Measurements from ENCODE around the gene SIN3A. TPM values are rescaled to one million over a fixed set of nuclear protein-coding genes. Genes with fewer than 3 reads are reported as not detected.

SIN3A gene
- total RNA-seq, 1 donor from 2014 or later = 65.2 TPM

DNA sequence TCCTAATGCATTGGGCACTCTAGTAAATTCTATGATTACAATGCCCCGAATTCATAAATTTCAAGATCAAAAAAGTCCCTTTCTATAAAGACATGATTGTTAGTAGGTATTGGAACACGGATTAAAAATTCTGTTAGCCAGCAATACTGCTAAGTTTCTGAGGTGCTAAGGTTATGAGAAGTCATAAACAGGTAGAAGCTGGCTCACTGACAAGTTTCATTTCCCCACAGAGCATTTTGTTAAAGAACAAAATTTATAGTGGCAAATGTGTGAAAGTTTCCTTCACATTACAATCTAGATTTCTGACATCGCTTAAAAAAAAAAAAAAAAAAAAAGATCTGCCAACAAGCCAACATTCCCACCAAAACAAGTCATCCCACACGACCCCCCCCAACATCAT, 70.7 kb downstream of the SIN3A start:
- no peaks in the 10 kb centered on the region for H3K4me1 Mint-ChIP-seq (ENCODE audit: unreplicated experiment)
- H3K27ac Mint-ChIP-seq (ENCODE audit: unreplicated experiment) = no peak overlapping the region
- no peak overlapping the region for H3K4me3 Mint-ChIP-seq (ENCODE audit: unreplicated experiment)
- H3K27me3 Mint-ChIP-seq (ENCODE audit: unreplicated experiment) = no peaks in the 10 kb centered on the region
- no peaks in the 10 kb centered on the region for H3K9me3 Mint-ChIP-seq (ENCODE audit: unreplicated experiment)
- no peak for DNase-seq (ENCODE audit: extremely low spot score, unreplicated experiment)
- peaks cover 66% of the 10 kb centered on the region for H3K36me3 Mint-ChIP-seq (ENCODE audit: unreplicated experiment)
- TF ChIP-seq, protein P1, sequence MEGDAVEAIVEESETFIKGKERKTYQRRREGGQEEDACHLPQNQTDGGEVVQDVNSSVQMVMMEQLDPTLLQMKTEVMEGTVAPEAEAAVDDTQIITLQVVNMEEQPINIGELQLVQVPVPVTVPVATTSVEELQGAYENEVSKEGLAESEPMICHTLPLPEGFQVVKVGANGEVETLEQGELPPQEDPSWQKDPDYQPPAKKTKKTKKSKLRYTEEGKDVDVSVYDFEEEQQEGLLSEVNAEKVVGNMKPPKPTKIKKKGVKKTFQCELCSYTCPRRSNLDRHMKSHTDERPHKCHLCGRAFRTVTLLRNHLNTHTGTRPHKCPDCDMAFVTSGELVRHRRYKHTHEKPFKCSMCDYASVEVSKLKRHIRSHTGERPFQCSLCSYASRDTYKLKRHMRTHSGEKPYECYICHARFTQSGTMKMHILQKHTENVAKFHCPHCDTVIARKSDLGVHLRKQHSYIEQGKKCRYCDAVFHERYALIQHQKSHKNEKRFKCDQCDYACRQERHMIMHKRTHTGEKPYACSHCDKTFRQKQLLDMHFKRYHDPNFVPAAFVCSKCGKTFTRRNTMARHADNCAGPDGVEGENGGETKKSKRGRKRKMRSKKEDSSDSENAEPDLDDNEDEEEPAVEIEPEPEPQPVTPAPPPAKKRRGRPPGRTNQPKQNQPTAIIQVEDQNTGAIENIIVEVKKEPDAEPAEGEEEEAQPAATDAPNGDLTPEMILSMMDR (IDR thresholded peaks at IDR 0.05) = no peak

DNA sequence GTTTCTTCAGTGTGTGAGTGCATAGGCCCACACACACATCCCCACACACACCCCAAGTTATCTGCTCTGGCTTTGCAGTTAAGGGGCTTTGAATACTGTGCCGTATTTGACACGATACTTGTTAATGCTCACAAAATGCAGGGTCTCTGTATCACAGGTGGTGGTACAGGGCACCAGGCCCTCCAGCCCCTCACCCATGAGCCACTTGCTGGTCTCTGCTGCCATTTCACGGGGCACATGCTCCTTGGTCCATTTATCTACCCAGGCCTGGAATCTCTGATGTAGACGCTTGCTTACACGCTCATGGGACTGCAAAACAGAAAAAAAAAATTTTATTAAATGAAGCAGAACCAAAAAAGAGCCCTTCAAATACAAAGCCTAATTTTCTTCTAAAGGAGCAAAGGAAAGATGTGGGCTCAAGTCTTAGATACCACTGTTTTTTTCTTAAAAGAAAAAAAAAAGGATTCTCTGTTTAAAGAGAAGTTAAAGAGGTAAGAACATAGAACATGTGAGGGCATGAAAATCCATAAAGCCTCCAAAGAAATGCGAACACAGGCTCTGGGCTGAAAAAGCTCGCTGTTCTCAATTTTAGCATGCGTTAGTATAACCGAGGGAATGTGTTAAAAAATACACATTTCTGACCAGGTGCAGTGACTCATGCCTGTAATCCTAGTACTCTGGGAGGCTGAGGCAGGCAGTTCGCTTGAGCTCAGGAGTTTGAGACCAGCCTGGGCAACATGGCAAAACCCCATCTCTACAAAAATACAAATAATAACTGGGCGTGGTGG, 79.4 kb downstream of the SIN3A start:
- Mint-ChIP-seq H3K4me3 (ENCODE audit: unreplicated experiment) (no peak overlapping the region), H3K4me1 (ENCODE audit: unreplicated experiment) (peaks cover 19% of the 10 kb centered on the region), H3K9me3 (ENCODE audit: unreplicated experiment) (no peaks in the 10 kb centered on the region), H3K27ac (ENCODE audit: unreplicated experiment) (no peak overlapping the region), H3K36me3 (ENCODE audit: unreplicated experiment) (peaks cover 35% of the 10 kb centered on the region), H3K27me3 (ENCODE audit: unreplicated experiment) (no peaks in the 10 kb centered on the region)
- no peak for DNase-seq (ENCODE audit: extremely low spot score, unreplicated experiment)
- TF ChIP-seq, protein P1 (IDR thresholded peaks at IDR 0.05) = no peak

DNA sequence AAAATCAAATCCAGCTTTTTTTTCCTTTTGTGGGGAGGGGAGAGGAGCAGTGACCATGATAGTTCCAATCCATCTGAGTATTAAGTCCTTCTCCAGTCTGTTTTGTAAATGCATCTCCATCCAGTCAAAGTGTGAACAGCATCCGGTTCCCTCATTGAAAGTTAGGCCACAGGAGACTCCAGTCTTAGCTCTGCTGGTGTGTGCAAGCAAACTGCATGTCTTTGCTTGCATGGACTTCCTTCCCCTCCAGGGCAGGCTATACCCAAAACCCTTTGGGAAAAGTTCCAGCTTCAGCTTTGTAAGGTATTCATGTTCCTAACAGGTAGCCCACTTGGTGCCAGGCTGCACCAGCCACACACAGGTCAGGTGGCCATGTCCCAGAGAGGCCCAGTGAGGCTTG, 80.0 kb downstream of the SIN3A start:
- no peaks in the 10 kb centered on the region for H3K27me3 Mint-ChIP-seq (ENCODE audit: unreplicated experiment)
- peaks cover 19% of the 10 kb centered on the region for H3K4me1 Mint-ChIP-seq (ENCODE audit: unreplicated experiment)
- no peaks in the 10 kb centered on the region for H3K9me3 Mint-ChIP-seq (ENCODE audit: unreplicated experiment)
- H3K27ac Mint-ChIP-seq (ENCODE audit: unreplicated experiment) = no peak overlapping the region
- TF ChIP-seq, protein P1 (IDR thresholded peaks at IDR 0.05) = no peak
- H3K36me3 Mint-ChIP-seq (ENCODE audit: unreplicated experiment) = peaks cover 35% of the 10 kb centered on the region
- no peak overlapping the region for H3K4me3 Mint-ChIP-seq (ENCODE audit: unreplicated experiment)
- no peak for DNase-seq (ENCODE audit: extremely low spot score, unreplicated experiment)

DNA sequence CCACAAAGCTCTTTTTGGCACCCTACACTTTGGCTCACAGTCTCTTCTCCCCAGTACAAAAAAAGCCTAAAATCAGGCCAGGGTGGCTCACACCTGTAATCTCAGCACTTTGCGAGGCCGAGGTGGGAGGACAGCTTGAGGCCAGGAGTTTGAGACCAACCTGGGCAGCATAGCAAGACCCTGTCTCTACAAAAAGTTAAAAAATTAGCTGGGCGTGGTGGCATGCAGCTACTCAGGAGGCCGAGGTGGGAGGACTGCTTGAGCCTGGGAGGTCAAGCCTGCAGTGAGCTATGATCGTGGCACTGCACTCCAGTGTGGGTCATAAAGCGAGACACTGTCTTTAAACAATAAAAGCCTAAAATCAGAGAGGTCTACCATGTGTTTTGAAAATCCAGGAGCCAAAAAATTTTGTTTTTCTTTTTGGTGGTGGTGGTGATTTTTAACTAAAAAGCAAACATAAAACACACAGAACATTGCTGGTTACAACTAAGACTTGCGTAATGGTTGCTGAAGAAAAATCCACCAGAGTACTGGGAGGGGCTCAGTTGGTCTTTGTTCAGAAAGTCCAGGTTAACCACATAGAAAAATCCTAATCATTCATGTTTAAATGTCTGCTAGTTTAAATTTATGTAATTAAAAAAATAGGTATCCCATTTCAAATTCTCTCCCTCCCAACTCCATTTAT, 81.5 kb downstream of the SIN3A start:
- no peak for DNase-seq (ENCODE audit: extremely low spot score, unreplicated experiment)
- Mint-ChIP-seq H3K4me1 (ENCODE audit: unreplicated experiment) (peaks cover 19% of the 10 kb centered on the region), H3K4me3 (ENCODE audit: unreplicated experiment) (peak overlapping the region; percentile 89), H3K27me3 (ENCODE audit: unreplicated experiment) (no peaks in the 10 kb centered on the region), H3K9me3 (ENCODE audit: unreplicated experiment) (no peaks in the 10 kb centered on the region), H3K27ac (ENCODE audit: unreplicated experiment) (peak overlapping the region; percentile 96), H3K36me3 (ENCODE audit: unreplicated experiment) (peaks cover 26% of the 10 kb centered on the region)
- TF ChIP-seq, protein P1 (IDR thresholded peaks at IDR 0.05) = no peak

DNA sequence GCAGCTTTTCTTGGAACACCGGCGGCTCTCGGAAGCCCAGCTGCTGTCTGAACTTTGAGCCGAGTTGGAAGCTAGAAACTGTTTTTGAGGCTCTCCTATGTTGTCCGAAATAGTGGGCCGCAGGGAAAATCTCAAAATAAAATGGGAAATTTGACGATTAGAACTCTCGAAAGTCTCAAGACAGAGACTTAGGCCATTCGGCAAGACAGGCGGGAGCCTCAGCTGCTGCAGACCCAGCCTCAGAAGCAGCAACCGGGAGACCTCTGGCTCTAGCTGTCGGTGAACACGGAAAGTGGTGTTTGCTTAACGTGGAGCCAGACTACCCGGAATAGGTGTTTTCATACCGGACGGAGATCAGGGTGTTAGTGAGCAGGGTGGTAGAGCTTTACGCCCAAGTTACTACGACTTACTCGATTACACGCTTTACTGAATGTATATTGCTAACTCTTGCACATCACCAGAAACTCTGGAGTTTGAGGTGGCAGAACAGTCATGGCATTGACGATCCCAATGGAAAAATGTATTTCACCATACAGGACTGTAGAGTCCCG, 82.7 kb downstream of the SIN3A start:
- Mint-ChIP-seq H3K9me3 (ENCODE audit: unreplicated experiment) (no peaks in the 10 kb centered on the region), H3K4me3 (ENCODE audit: unreplicated experiment) (peak overlapping the region; percentile 89), H3K27ac (ENCODE audit: unreplicated experiment) (peak overlapping the region; percentile 96), H3K4me1 (ENCODE audit: unreplicated experiment) (peaks cover 19% of the 10 kb centered on the region), H3K27me3 (ENCODE audit: unreplicated experiment) (no peaks in the 10 kb centered on the region), H3K36me3 (ENCODE audit: unreplicated experiment) (peaks cover 19% of the 10 kb centered on the region)
- DNase-seq (ENCODE audit: extremely low spot score, unreplicated experiment) = no peak
- TF ChIP-seq, protein P1 (IDR thresholded peaks at IDR 0.05) = no peak
